ENCODE measurements around the gene NAT10.

The NAT10 gene

DNA sequence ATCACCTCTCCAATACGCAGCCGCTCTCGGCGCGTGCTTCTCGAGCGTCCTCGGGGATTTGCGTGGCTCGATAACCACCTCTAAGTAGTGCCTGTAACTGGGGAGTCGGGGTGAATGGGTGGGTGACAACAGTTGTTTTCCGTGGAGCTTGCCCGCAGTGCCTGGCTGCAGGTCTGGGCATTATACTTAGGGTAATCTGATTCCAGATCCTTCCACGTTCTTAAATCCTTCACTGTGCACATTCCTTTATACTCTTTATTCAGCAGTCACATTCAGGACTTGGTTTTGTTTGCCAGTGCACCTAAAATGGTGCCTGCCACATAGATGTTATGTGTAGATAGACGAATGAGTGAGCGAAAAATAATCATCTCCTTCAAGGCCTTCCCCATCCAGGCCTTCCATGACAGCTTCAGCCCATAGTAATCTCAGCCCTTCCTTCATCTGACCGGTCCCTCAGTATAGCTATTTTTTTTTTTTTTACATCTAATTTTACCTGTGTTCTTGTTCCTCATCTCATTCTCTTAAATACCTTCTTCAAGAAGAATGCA, 602 bp downstream of the NAT10 start:
- DNase-seq (ENCODE audit: low spot score): no peak

- DNase-seq (ENCODE audit: low spot score): no peak
These were observed 6.4 kb downstream of the NAT10 start for GRCh38 chr11:34111722-34112270.

- DNase-seq (ENCODE audit: low spot score): no peak
These were observed 8.6 kb downstream of the NAT10 start for GRCh38 chr11:34114014-34114413.

DNA sequence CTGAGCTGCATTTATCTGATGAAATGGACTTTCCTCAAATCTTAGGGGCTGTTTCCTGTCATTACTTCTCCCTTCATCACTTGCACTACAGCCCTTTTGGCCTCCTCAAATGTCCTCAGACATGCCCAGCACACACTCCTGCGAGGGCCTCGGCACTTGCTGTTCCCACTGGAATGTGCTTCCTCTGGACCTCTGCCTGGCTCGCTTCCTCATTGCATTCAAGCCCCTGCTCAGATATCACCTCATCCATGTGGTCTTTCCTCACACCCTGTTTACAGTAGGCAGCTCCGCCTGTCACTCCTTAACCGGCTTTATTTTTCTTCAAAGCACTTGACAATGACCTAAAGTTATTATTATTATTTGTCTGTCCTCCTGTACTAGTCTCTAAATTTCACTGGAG, 9.0 kb downstream of the NAT10 start:
- DNase-seq (ENCODE audit: low spot score): no peak

DNA sequence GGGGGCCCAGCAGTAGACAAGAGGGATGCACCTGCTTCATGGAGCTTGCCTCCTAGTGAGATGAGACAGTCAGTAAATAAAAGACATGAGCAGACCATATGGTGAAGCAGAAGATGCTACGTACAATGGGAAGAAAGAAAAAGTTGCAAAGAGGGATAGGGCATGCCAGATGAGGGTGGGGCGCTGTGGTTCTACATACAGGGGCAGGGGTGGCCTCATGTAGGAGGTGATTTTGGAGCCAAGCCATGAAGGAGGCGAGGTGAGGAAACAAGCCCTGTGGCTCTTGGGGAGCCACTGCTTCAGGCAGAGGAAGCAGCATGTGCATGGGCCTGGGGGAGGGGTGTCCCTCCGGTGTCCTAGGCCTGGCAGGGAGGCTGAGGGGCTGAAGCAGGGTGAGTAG, 15.2 kb downstream of the NAT10 start:
- DNase-seq (ENCODE audit: low spot score): no peak

- DNase-seq (ENCODE audit: low spot score): no peak
These were observed 19.6 kb downstream of the NAT10 start for GRCh38 chr11:34124885-34125668.

DNA sequence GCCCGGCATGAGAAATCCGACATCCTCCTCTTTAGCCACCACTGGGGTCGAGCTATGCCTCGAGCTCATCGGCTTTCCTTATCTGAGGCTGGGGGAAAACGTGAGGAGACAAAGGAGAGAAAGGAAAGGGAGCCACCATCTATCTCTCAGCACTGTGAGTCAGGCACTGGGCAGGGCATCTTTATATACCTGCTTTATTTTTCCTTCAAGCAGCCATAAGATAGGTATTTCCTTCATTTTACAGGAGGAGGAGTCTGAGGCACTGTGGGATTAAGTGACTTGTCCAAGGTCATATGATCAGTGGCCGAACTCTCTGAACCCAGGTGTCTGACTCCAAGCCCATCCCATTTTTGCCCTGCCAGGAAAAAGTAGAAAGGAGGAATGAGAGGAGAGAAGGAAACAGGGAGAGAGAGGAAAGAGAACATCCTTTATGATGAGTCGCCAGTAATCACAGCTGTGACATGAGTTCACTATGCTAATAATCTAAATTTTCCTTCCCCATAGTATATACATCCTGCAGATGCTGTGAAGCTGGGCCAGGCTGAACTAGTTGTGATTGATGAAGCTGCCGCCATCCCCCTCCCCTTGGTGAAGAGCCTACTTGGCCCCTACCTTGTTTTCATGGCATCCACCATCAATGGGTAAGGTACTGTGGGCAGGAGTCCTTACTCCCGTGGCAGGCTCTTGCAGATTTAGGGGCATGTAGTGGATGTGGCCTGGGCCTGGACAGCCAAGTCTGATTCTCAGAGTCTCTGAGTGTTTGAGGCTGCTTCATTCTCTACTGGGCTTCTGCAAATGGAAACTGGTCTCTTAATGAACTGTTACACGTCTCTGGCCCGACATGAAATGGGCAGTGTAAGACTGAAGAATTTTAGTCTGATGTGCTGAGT, 21.8 kb downstream of the NAT10 start:
- DNase-seq (ENCODE audit: low spot score): no peak

GRCh38 chr11:34128824-34129223, 23.4 kb downstream of the NAT10 start:
- DNase-seq (ENCODE audit: low spot score): no peak

GRCh38 chr11:34132261-34132965, 27.0 kb downstream of the NAT10 start:
- no peak for DNase-seq (ENCODE audit: low spot score)

DNA sequence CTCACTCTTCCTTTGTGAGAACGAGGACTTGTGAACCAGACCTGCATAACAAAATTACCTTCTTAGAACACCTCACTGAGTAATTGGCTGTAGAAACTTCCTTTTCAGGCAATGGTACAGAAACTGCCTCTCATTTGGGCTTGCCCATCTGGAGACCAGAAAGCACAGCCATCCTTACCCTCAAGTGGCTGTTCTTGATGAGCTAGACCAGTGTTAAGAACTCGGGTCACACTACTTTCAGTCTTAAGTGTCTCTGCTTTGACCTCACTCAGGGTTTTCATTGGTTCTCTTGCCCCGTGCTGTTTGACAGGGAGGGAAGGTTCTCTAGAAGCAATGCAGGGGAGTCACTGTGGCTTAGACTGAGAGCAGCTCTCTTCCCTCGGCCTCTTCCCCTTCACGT, 29.3 kb downstream of the NAT10 start:
- DNase-seq (ENCODE audit: low spot score): no peak

DNA sequence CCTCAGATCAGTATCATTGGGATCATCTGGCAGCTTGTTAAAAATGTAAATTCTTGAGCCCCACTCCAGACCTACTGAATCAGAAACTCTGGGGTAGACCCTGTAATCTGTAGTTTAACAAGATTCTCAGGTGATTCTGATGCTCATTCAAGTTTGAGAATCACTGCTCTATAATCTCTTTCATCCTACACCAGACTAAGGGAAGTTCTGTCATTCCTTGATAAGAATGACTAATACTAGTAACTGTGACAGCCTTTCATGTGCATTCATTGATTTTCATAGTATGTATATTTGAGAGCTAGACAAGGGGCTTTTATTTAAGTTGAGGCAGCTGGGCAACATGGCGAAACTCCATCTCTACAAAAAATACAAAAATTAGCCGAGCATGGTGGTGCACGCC, 30.0 kb downstream of the NAT10 start:
- DNase-seq (ENCODE audit: low spot score): no peak

DNA sequence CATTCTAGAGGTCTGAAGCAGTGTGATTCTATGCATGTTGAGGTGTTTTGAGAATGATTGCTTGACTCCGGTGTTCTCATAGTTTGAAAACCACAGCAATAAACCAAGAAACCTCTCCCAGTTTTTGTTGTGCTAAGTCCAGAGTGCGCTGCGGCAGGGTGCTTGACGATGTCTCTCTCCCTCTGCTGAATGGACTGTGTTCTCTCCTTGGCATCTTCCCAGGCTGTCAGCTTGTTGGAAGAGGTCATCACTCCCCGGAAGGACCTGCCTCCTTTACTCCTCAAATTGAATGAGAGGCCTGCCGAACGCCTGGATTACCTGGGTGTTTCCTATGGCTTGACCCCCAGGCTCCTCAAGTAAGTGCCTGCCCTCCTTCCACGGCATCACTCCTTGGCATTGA, 31.0 kb downstream of the NAT10 start:
- DNase-seq (ENCODE audit: low spot score): no peak

DNA sequence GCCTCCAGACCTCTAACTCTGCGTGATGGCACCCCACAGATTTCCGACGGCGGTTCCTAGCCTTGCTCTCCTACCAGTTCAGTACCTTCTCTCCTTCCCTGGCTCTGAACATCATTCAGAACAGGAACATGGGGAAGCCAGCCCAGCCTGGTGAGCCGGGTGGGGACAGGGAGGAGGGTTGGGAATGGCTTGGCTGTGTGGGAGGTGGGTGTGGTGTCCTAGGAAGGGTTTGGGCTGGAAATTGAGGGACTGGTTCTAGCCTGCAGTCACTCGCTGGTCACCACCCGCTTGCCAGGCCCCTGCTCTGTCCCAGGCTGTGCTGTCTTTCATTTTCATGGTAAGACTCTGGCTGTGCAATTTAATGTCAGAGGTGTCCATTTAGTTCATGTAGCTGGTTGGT, 33.9 kb downstream of the NAT10 start:
- DNase-seq (ENCODE audit: low spot score): no peak

DNA sequence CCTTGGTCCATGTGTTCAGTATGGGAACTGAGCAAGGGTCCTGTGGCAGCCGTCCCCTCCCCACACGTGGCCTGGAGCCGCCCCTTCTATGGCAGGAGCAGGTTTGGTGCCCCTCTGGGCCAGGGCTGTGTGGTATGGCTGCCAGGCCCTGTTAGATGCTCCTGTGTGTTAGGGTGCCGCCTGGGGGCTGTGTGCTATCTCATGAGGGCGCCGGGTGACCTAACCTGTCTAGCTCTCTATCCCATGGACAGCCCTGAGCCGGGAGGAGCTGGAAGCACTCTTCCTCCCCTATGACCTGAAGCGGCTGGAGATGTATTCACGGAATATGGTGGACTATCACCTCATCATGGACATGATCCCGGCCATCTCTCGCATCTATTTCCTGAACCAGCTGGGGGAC, 34.7 kb downstream of the NAT10 start:
- no peak for DNase-seq (ENCODE audit: low spot score)

DNA sequence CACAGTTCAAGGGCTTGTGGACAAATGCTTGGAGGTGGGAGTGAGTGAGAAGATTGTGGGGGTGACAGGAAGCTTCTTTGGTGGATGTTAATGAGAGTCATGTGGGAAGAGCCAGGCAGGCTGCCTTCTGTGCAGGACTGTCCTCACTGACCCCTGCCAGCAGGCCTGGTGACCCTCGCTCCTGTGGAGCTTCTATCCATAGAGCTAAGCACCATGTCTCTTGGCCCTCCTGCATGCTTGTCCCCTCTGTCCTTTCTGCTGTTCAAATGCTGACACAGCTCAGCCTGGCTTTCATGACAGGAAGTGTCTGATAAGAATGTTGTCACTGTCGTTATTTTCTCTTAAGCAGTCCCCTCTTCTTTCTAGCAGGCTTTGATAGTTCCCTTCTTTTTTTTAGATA, 37.6 kb downstream of the NAT10 start:
- no peak for DNase-seq (ENCODE audit: low spot score)

DNA sequence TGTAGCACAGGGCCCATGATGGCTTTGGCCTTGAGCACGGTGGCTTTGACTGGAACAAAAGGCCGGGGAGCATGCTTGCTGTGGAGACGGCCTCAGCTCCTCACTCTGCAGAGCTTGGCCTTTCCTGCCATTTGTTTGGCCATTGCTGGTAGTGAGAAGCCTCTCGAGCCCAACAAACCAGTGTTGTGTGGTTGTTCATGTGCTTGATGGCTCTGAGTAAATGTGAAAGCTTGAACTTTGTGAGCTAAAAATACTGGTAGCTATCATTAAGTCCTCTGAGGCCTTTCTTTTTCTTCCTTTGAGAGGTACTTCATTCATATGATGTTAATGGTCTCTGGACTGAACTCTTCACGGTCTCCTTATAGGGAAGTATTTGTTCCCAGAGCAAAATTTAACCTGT, 39.6 kb downstream of the NAT10 start:
- DNase-seq (ENCODE audit: low spot score): no peak

DNA sequence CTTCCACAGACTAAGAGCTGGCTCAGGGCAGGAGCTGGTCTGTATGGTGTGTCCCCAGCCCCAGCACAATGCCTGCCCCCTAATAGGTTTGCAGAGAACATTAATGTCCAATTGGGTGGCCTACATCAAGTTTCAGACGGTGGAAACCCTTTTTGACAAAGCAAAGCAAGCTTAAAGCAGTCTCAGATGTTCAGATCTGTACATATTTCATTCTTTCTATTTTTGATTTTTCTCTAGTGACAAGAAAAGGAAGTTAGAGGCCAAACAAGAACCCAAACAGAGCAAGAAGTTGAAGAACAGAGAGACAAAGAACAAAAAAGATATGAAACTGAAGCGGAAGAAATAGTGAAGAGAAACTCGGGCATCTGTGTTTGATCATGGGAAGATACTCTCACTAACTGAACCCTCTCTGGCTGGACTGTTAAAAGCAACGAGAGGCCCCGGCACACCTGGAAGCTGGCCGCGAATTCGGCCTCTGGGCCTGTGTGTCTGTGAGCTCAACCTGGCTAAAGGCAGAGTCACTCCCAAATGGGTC, 40.5 kb downstream of the NAT10 start:
- no peak for DNase-seq (ENCODE audit: low spot score)

DNA sequence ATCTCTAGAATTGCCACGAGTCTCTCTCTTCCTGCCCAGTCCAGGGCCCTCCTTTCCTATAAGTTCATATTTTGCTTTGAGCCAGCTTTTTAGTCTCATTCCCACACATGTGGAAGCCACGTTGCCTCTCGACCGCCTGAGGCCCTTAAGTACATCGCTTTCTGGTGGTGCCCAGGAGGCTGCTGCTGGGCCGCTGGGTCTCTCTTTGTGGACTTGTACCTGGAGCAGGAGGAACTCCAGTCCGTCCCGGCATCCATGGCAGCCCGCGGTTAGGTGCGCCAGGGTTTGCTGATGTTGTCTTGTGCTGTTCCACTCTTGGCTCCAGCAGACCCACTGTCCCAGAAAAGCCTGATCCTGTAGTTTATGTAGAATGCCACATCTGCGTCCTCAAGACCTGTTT, 41.0 kb downstream of the NAT10 start:
- DNase-seq (ENCODE audit: low spot score): no peak

DNA sequence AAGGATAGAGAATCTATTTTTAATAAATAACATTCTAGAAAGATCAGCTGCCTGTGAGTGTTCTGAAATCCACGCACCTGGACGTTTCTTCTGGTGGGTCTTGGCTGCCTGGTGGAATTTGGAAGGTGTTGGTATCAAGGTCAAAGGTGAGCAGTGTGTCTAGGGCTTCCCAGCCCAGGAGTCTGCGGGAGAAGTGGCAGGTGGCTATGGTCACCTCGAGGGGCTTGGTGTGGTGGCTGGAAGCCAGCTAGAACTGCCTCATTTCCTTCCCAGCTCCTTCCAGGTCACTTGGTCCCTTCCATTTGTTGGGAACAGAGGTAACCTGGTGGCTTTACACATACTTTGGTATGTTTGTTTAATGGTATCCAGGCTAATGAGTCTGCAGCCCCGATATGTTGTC, 41.4 kb downstream of the NAT10 start:
- no peak for DNase-seq (ENCODE audit: low spot score)

DNA sequence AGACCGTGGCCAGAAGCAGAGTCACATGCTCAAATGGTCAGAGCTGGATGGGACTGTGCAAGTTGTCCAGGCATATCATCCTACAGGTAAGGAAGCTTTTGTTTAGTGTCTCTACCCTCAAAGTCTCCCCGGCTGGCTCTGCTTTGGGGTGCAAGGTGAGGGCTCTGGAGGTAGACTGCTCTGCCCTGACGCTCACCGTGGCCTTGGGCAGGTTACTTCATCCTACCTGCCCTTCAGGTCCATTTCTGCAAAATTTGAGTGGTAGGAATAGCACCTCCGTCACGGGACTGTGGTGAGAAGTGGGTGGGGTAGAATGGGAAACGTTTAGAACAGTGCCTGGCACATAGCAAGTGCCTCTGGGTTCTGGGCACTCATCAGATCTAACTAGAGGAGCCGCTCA, 42.2 kb downstream of the NAT10 start:
- DNase-seq (ENCODE audit: low spot score): no peak

GRCh38 chr11:34148504-34149165, 43.2 kb downstream of the NAT10 start:
- no peak for DNase-seq (ENCODE audit: low spot score)
